GM10266 (cell line): ENCODE data around the gene PLBD2.
"Not testable (repeated sequence)": the region's sequence is repeated elsewhere in the genome, so short reads cannot be mapped to it uniquely, and the experiment has no call there.

Experiments used
- DNase-seq: peaks from one replicate; pipeline ENCODE4 v3.0.0; 2012; ENCODE audit errors: extremely low spot score
- CTCF ChIP-seq: IDR thresholded peaks from 2 replicates; pipeline ENCODE4 v1.5.1; 2012; ENCODE audit warnings: mild to moderate bottlenecking, low read depth; ENCODE audit not compliant: control insufficient read depth, insufficient read depth; ENCODE audit errors: missing control alignments

PLBD2 gene

GRCh38 chr12:113347892-113348291 is 10.5 kb upstream of the PLBD2 start:
- no peak for DNase-seq
- TF ChIP-seq CTCF: no peak

GRCh38 chr12:113348849-113349536 is 9.4 kb upstream of the PLBD2 start:
- no peak for DNase-seq
- TF ChIP-seq CTCF: no peak

- TF ChIP-seq CTCF: no peak
- no peak for DNase-seq
Observed at GRCh38 chr12:113351089-113351488, 7.3 kb upstream of the PLBD2 start.

GRCh38 chr12:113354192-113354591 is 4.2 kb upstream of the PLBD2 start:
- DNase-seq: not testable (repeated sequence)

GRCh38 chr12:113359133-113359938 is 949 bp downstream of the PLBD2 start:
- DNase-seq: no peak
- TF ChIP-seq CTCF: no peak

GRCh38 chr12:113359939-113360748 is 1.8 kb downstream of the PLBD2 start:
- DNase-seq: no peak
- no peak for TF ChIP-seq CTCF

- no peak for TF ChIP-seq CTCF
- DNase-seq: no peak
Observed at GRCh38 chr12:113361574-113362370, 3.4 kb downstream of the PLBD2 start.
